DMS 273 (cell line): ENCODE results near the gene KCNJ12.

Experiments
- DNase-seq: peaks from one replicate; lab custom pipeline; 2025; ENCODE audit not compliant: unreplicated experiment; lab: John Stamatoyannopoulos, UW

The KCNJ12 gene

GRCh38 chr17:21363776-21364642 lies 12.1 kb upstream of the KCNJ12 start:
- peak; percentile 10 for DNase-seq

- no peak for DNase-seq
Observed at GRCh38 chr17:21365016-21365415, 11.1 kb upstream of the KCNJ12 start.

DNA sequence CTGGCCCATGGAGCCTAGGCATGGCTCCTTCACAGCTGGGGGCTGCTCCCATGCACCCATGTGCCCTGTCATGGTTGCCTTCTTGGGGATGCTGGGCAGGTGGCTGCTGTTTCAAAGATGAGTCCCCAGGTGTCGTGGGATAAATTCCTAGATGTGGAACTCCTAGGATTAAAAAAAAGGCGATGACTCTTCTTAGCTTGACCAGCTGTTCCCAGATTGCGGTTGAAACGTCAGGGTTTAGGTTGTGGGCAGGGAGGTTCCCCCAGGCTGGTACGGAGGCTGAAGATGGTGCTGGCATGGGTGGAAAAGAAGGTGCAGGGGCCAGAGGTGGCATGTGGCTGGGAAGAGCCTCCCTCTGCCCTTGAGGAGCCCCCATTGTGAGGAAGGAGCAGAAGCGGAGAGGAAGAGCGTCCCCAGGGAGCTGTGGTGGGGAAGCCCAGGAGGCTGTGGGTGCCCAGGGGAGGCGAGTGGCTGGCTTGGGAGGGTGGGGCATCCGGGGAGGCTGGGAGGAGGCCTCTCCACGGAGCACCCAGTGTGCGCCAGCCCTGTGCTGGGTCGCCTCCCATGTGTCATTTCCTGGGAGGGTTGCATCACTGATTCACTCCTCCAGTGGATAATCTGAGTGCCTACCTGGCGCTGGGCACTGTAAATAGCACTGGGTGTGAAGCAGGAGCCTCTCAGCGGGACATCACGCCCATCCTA lies 7.5 kb upstream of the KCNJ12 start:
- no peak for DNase-seq

GRCh38 chr17:21369395-21369794 lies 6.8 kb upstream of the KCNJ12 start:
- no peak for DNase-seq

GRCh38 chr17:21370430-21370829 lies 5.7 kb upstream of the KCNJ12 start:
- peak; percentile 36 for DNase-seq

DNA sequence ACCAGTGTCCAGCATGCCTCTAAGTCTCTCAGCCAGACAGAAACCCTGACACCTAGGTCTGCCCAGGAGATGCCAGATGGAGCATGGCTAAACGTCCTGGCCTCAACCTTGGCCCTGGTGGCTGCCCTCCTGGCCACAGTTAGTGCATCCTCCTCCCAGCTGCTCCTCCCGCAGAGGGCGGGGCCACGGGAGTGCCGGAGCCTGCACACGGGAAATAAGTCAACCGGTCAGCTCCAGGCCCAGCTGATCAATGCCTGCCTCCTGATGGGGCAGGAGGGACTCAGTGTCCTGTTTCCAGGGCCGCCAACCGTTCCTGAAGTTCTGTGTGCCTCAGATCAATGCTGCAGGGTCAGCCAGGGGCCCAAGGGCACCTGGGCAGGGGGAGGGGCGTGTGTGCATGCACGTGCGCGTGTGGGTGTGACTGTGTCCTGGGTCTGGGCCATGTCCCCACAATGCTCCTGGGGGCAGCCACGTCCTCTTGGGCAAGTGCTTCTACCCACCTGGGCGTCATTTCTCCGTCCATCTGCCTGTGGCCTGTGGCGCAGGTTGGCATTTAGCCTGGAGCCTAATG lies 4.6 kb upstream of the KCNJ12 start:
- no peak for DNase-seq

- DNase-seq: no peak
Observed at GRCh38 chr17:21372256-21372954, 3.8 kb upstream of the KCNJ12 start.

DNA sequence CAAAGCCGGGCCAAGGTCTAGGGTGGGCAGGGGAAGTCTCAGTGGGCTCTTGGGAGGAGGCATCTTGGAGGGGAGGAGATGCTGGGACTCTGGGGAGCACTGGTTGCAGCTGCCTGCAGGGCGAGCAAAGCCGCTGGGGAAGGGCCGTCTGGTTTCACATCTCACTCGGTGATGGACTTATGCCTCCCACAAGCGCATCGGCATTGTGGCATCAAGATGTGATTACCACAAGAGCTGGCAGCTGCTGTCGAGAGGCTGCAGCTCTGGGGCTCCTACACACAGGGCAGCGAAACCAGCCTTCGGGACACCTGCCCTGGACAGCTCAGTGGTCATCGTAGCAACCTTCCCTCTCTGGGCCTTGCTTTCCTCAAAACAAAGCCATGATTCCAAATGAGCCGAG lies 3.1 kb upstream of the KCNJ12 start:
- DNase-seq: no peak

- DNase-seq: no peak
Observed at GRCh38 chr17:21373696-21374440, 2.3 kb upstream of the KCNJ12 start.

- DNase-seq: peak; percentile 20
Observed at GRCh38 chr17:21374441-21375161, 1.6 kb upstream of the KCNJ12 start.

DNA sequence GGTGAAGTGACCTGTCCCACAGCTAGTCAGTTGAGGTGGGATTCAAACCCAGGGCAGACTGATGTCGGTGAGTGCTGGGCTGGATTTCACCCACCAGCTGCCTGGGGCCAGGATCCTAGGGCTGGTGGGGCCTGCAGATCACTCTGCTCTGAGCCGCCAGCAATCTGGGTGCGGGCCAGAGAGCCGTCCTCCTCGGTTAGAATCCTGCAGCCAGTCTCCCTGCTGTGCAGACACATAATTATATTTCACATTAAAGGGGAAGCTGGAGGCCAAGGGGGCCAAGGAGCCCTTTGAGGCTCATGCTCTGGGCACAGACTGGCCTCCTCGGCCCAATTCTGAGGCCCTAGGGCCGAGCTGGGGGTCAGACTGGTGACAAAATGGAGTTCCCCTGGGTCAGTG lies 996 bp upstream of the KCNJ12 start:
- DNase-seq: peak; percentile 25

GRCh38 chr17:21375757-21376080 lies 438 bp upstream of the KCNJ12 start:
- no peak for DNase-seq

GRCh38 chr17:21376759-21377690 lies 868 bp downstream of the KCNJ12 start:
- peak; percentile 60 for DNase-seq

- no peak for DNase-seq
Observed at GRCh38 chr17:21377705-21378396, 1.7 kb downstream of the KCNJ12 start.

GRCh38 chr17:21378553-21378952 lies 2.4 kb downstream of the KCNJ12 start:
- DNase-seq: peak; percentile 16

- DNase-seq: peak; percentile 42
Observed at GRCh38 chr17:21379080-21379711, 3.0 kb downstream of the KCNJ12 start.

DNA sequence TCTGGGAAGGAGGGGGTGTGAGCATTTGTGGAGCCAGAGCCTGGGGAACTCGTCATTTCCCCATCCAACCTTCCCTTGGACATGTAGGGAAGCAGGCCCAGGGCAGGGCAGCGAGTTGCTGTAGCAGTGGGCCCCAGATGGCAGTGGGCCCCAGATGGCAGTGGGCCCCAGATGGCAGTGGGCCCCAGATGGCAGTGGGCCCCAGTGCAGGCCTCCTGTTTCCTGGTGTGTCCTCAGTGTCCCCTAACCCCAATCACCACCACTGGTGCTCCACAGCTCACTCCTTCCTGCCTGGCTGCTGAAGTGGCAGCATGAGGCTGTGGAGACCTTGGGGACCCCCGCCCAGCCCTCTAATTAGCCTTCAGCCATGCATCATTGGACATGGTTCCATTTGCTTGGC lies 4.5 kb downstream of the KCNJ12 start:
- peak; percentile 27 for DNase-seq

DNA sequence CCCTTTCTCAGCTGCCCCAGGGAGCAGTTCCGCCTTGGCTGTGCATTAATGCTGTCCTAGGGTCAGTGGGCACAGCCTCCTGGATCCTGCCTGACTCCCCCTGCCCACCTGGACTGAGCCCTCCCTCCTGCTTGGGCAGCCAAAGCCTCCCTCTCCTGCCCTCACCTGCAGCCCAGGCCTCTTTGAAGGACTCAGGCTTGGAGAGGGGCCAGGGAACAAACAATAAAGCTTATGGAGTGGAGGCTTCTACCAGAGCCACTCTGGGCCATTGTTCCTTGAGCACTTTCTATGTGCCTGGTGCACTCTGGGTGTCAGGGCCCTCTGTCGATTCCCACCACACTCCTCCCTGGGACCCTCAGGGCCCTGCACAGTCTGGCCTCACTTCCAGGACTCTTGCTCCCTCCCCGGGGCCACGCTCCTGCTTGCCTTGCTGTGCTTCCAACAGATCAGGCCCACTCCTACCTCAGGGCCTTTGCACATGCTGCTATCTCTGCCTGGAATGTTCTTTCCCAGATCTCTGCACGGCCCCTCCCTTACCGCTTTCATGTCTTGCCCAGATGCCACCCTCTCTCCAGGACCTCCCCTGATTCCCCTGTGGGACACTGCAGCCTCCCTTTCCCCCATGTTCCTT lies 5.0 kb downstream of the KCNJ12 start:
- peak; percentile 22 for DNase-seq
